Sigmoid colon (tissue), 4 donors: ENCODE results near the gene VSIG8.

ENCODE experiments used
- CTCF ChIP-seq, 4 experiments: fragments of 450-650 bp in 3 of 4; fragments of 200-600 bp in 1 of 4; IDR thresholded peaks; one replicate each; pipeline ENCODE4 v1.5.1; 2016 to 2019; ENCODE audit warnings: antibody characterized with exemption in 4 of 4, mild to moderate bottlenecking in 3 of 4, moderate library complexity in 2 of 4
- EP300 ChIP-seq, 4 donors: sonication (generic); formaldehyde crosslinking; IDR thresholded peaks; one replicate each; pipeline ENCODE4 v1.6.1; 2017; ENCODE audit warnings: antibody characterized with exemption in 4 of 4
- POLR2A ChIP-seq, 2 donors: fragments of 450-650 bp; IDR thresholded peaks; one replicate each; pipeline ENCODE4 v1.6.1; 2016; ENCODE audit warnings: antibody characterized with exemption in 2 of 2, mild to moderate bottlenecking in 2 of 2, moderate library complexity in 2 of 2
- POLR2AphosphoS5 ChIP-seq, 4 donors: sonication (generic); formaldehyde crosslinking; IDR thresholded peaks; one replicate each; pipeline ENCODE4 v1.6.1; 2017; ENCODE audit warnings: antibody characterized with exemption in 4 of 4

GRCh38 chr1:159823406-159823805 lies 39.1 kb downstream of the VSIG8 start:
- TF ChIP-seq CTCF (IDR thresholded peaks at IDR 0.05) = no peak
- no peak for TF ChIP-seq POLR2A (IDR thresholded peaks at IDR 0.05)
- TF ChIP-seq POLR2AphosphoS5 (IDR thresholded peaks at IDR 0.05) = no peak
- TF ChIP-seq EP300 (IDR thresholded peaks at IDR 0.05) = no peak
